AG09309 (cell line): ENCODE results near the gene NRP1.

Experiments used
- DNase-seq: peaks from one replicate; pipeline ENCODE4 v3.0.0-alpha.2; 2010; ENCODE audit warnings: low read depth
- H3K4me3 ChIP-seq: 2 replicates; pipeline ENCODE4 v1.5.1; 2011; ENCODE audit warnings: mild to moderate bottlenecking, low read depth, low read length, moderate library complexity; ENCODE audit not compliant: control insufficient read depth
- TF ChIP-seq, protein P1 (sequence below): IDR thresholded peaks from 2 replicates; pipeline ENCODE4 v1.5.1; 2011; ENCODE audit warnings: mild to moderate bottlenecking, low read depth, low read length, inconsistent platforms; ENCODE audit not compliant: insufficient read depth, control insufficient read depth; ENCODE audit errors: missing control alignments

NRP1 gene

GRCh38 chr10:33341637-33342036, 7.2 kb upstream of the NRP1 start:
- no peak overlapping the region for H3K4me3 ChIP-seq
- TF ChIP-seq, protein P1, sequence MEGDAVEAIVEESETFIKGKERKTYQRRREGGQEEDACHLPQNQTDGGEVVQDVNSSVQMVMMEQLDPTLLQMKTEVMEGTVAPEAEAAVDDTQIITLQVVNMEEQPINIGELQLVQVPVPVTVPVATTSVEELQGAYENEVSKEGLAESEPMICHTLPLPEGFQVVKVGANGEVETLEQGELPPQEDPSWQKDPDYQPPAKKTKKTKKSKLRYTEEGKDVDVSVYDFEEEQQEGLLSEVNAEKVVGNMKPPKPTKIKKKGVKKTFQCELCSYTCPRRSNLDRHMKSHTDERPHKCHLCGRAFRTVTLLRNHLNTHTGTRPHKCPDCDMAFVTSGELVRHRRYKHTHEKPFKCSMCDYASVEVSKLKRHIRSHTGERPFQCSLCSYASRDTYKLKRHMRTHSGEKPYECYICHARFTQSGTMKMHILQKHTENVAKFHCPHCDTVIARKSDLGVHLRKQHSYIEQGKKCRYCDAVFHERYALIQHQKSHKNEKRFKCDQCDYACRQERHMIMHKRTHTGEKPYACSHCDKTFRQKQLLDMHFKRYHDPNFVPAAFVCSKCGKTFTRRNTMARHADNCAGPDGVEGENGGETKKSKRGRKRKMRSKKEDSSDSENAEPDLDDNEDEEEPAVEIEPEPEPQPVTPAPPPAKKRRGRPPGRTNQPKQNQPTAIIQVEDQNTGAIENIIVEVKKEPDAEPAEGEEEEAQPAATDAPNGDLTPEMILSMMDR: no peak

GRCh38 chr10:33337326-33337957, 3.0 kb upstream of the NRP1 start:
- TF ChIP-seq, protein P1: peak; percentile 23
- peak overlapping the region; percentile 89 for H3K4me3 ChIP-seq
- peak; percentile 40 for DNase-seq

More at GRCh38 chr10:33341637-33342036, 7.2 kb upstream of the NRP1 start:
- no peak for DNase-seq

DNA sequence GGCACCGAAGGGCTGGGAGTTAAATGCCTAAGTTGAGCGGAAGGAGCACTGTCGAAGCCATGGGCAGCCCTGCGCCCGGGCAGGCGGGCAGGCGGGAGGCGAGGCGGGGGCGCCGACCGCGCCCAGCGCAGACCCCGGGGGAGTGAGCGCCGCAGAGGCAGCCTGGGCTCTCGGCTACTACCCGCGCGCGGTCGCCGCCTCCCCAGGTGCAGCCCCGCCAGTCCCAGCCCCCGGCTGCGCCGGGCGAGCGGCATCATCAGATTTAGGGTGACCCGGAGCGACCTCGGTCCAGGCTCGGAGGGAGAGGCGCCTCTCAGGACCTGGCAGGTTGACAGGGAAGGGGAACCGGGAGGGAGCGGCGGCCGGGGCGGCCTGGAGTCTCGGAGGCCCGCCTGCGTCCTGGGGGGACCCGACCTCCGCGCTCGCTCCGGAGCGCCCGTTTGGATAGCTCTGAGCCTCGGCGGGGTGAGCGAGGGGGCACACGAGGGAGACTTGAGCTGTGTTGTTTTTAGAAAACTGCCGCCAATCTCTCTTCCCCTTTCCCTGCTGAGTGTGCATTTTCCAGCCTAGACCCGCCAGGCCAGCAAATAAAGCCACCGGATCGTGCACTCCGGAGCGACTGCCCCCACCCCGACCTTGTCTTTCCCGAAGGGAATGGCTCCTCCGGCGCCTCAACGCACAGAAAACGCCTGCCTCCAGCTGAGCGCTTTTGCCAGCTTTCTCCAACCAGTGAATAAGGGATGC, 2.3 kb upstream of the NRP1 start:
- peak overlapping the region; percentile 89 for H3K4me3 ChIP-seq
- DNase-seq: no peak
- TF ChIP-seq, protein P1: no peak

- no peak for DNase-seq
- peak overlapping the region; percentile 89 for H3K4me3 ChIP-seq
- TF ChIP-seq, protein P1: no peak
Observed at GRCh38 chr10:33335801-33336581, 1.5 kb upstream of the NRP1 start.

DNA sequence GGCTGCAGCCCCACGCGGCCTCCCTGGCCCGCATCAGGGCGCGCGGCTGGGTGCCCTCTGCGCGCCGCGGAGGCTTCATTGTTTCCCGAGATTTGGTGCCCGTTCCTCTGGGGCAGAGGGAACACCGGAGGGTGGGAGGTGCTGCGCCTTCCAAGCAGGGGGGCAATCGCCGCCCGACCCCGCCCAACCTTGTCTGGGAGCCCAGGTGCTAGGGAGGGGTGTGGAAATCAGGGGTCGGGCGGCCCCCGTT, 1.0 kb upstream of the NRP1 start:
- H3K4me3 ChIP-seq: peak overlapping the region; percentile 89
- TF ChIP-seq, protein P1: no peak
- no peak for DNase-seq

DNA sequence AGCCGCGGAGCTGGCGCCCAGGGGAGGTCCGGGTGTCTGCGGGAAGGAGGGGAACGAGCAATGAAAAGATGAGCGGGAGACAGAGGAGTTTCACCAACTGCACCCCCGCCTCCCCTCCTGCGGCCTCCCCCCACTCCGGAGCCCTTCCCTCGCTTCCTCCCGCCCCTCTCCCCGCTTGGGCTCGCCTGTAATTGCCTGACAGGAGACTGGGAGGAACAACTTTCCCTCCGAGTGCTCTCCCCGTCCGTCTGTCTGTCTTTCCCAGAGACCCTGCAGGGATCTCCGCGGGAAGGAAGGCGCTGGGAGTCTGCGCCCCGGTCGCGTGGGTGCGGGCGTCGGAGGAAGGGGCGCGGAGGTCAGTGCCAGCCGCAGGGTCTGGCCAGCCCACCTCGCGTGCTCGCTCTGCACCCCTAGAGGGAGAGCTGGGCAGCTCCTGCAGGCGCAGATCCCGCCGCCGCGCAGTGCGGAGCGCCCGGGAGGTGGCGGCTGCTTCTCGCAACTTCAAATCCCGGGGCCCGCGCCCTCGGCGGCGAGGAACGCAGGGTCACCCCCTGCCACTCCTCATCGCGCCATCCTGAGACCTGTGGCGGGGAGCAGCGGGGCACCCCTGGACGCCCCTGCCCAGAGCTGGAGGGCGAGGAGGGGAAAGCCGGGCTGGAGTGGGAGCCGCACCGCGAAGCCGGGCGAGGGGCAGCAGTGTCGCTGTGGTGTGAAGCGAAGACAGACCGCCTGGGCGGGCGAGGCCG, 511 bp upstream of the NRP1 start:
- peak; percentile 80 for DNase-seq
- H3K4me3 ChIP-seq: peak overlapping the region; percentile 89
- TF ChIP-seq, protein P1: peak; percentile 53
